LNCaP clone FGC (cell line): ENCODE results near the gene KCNC3.

Experiments used
- DNase-seq: peaks from one replicate; pipeline ENCODE4 v3.0.0-alpha.2; 2011; ENCODE audit warnings: low read depth
- H3K4me3 ChIP-seq: 2 replicates; pipeline ENCODE4 v1.5.1; 2011; ENCODE audit warnings: mild to moderate bottlenecking, low read depth, low read length, control low read depth
- CTCF ChIP-seq: IDR thresholded peaks from 2 replicates; pipeline ENCODE4 v1.5.1; 2012; ENCODE audit warnings: mild to moderate bottlenecking; ENCODE audit not compliant: control insufficient read depth, insufficient read depth; ENCODE audit errors: extremely low read depth

The KCNC3 gene

GRCh38 chr19:50285833-50286232 is 43.3 kb downstream of the KCNC3 start:
- TF ChIP-seq CTCF: no peak
- DNase-seq: no peak
- H3K4me3 ChIP-seq: no peak overlapping the region

- no peak for DNase-seq
Measured at GRCh38 chr19:50281491-50281890, 47.7 kb downstream of the KCNC3 start.

GRCh38 chr19:50280983-50281382 is 48.2 kb downstream of the KCNC3 start:
- no peak for DNase-seq
- TF ChIP-seq CTCF: no peak
- no peak overlapping the region for H3K4me3 ChIP-seq

More at GRCh38 chr19:50281491-50281890, 47.7 kb downstream of the KCNC3 start:
- no peak for TF ChIP-seq CTCF
- no peak overlapping the region for H3K4me3 ChIP-seq

- DNase-seq: no peak
- TF ChIP-seq CTCF: no peak
- no peak overlapping the region for H3K4me3 ChIP-seq
Measured at GRCh38 chr19:50280074-50280473, 49.1 kb downstream of the KCNC3 start.

GRCh38 chr19:50277966-50278580 is 51.1 kb downstream of the KCNC3 start:
- DNase-seq: no peak
- H3K4me3 ChIP-seq: no peak overlapping the region
- no peak for TF ChIP-seq CTCF

GRCh38 chr19:50276370-50277063 is 52.7 kb downstream of the KCNC3 start:
- no peak for DNase-seq
- TF ChIP-seq CTCF: no peak
- H3K4me3 ChIP-seq: no peak overlapping the region
